Measurements from ENCODE around the gene UNC5A.

Gene UNC5A

GRCh38 chr5:176881816-176882566 is 71.6 kb downstream of the UNC5A start:
- DNase-seq = no peak

- no peak for DNase-seq
Observed at GRCh38 chr5:176882567-176882903, 72.2 kb downstream of the UNC5A start.

GRCh38 chr5:176883700-176884570 is 73.6 kb downstream of the UNC5A start:
- no peak for DNase-seq

DNA sequence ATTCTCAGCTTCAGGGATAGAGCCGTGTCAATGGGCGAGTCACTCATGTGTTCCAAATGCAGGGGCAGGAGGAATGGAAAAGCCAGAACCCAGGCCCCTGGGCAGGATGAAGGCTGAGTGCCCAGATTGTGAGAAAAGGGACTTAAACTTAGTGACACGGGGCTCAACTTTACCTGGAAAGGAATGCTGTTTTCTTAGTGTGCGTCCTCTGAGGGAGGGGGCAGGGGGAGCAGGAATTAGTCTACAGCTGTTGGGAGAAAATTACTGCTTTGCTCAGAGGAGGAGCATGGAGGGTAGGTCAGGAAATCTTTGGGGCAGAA is 74.2 kb downstream of the UNC5A start:
- no peak for DNase-seq

- no peak for DNase-seq
Observed at GRCh38 chr5:176886336-176887251, 76.2 kb downstream of the UNC5A start.

DNA sequence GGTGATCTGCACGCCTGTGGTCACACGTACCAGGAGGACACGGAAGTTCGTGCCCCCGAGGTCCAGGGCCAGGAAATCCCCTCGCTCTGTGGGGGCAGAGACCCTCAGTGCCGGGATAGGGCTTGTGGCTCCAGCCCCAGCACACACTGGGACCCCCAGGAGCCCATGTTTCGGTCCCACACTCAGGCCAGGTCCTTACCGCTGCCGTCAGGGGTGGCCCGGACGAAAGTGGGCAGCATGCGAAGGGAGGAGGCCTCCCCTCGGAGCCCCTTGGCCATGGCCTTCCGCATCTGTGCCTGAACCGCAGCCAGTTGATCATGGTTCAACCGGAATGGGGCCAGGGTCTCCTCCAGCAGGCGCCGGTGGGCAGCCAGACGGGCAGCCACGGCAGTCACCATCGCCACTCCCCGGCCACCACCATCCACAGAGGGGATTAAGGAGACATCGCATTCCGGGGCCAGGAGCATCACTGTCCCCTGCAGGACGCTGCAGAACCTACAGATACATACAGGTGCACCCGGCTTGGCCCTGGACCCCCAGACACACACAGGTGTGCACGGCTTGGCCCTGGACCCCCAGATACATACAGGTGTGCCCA is 77.0 kb downstream of the UNC5A start:
- no peak for DNase-seq

- no peak for DNase-seq
Observed at GRCh38 chr5:176888016-176888864, 77.9 kb downstream of the UNC5A start.

GRCh38 chr5:176888865-176889165 is 78.5 kb downstream of the UNC5A start:
- no peak for DNase-seq

DNA sequence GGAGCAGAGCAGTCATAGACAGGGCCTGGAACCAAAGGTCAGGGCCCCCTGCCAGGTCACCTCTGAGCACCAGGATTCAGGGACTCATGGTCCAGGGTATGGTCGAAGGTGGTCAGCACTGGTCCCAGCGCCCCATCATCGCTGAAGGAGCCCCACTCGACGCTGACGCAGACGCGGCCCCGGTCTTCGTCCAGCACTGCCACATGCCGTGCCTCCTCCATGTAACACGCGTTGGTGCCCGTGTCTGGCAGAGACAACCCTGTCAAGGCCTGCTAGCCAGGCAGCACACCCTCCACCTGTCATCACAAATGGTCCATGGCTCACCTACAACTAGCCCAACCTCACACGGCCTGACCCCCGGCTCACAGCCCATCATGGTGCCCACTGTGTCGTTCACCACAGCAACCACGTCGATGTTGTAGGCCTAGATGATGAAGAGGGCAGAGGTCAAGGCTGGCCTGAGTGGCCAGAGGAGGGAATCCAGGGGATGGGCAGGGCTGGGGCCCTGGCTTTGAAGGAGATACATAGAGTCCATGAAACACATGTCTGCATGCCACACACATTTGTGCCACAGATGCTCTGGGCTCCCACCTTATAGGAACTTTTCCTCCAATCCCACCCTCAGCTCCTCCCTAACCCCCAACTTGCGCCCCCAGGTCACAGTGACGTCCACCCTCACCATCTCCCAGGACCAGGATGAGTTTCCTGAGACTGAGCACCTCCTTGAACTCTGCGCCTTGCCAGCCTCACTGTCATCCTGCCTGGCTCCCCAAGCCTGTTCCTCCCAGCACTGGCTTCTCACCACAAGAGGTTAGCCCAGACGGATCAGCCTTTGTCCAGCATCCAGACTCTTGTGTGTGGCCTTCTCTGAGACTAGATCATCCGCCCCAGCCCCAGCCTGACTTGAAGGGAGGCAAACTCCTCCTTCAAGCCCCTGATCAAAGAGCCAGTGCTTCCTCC is 79.2 kb downstream of the UNC5A start:
- DNase-seq = no peak

- DNase-seq = no peak
Observed at GRCh38 chr5:176890455-176891330, 80.3 kb downstream of the UNC5A start.

- DNase-seq = no peak
Observed at GRCh38 chr5:176891331-176891958, 81.1 kb downstream of the UNC5A start.

DNA sequence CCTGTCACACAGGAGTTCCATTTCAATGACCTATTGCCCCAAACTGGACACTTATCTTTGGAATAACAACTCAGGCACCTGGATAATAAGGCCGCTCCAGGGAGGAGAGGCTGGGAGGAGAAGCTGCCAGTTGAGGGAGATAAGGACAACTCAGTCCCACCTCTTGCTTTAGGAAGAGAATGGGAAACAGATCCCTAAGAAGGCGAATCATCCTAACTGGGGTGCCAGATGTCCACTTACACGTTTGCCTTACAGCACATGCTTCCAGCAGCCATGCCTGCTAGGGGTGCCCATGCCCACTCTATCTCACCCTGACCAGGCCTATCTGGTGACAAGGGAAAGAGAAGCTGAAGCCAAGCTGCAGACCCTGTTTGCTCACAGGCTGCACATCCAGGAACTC is 82.3 kb downstream of the UNC5A start:
- DNase-seq = no peak

DNA sequence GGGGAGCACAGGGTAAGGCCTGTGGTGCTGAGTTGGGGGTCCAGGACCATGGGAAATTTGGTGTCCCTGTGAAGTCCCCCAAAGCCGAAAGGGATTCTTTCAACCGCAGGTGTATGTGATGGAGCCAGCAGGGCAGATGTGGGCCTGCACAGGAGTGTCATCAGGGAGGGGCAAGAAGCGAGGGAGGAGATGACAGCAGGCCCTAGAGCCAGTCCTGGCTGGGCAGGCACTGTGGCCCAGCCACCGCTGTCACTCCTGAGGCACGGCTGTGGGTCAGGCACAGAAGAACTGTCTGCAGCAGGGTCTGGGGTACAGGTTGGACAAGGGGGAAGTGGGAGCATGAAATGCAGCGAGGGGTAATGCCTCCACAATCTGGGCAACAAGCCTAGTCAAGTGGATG is 83.9 kb downstream of the UNC5A start:
- DNase-seq = no peak

DNA sequence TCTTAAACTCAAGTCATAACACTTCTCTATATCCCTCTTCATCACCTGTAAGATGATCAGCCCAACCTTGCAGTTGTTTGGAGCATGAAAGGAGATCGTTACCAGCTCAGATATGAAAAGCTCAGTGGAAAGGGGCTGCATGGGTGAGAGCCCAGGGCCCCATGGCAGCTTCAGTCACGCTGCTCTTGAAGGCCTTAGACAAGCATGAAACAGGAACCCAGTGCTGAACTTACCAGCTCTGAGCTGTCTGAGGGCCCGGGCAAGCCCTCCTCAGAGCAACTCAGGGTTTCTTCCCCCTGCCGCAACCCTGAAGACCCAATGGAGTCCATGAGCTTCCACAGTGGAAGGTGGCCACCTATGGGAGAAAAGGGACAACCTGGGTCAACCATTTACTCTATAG is 85.5 kb downstream of the UNC5A start:
- DNase-seq = no peak

- DNase-seq = no peak
Observed at GRCh38 chr5:176897263-176897662, 86.9 kb downstream of the UNC5A start.

- DNase-seq = no peak
Observed at GRCh38 chr5:176899296-176899891, 89.0 kb downstream of the UNC5A start, which contains the start of gene HK3. Gene HK3 (minus strand): TSS chr5:176899346. CDS start chr5:176896159, 3,187 bp downstream.

- DNase-seq = no peak
Observed at GRCh38 chr5:176899946-176900779, 89.8 kb downstream of the UNC5A start.

- no peak for DNase-seq
Observed at GRCh38 chr5:176900780-176901204, 90.4 kb downstream of the UNC5A start.

Measured in stimulated activated naive CD4-positive, alpha-beta T cell treated with Interleukin-2 at 50 U/mL for 16 hours (primary cell).